Keratinocyte (primary cell): ENCODE measurements around the gene XKRX. TPM values are rescaled to one million over a fixed set of nuclear protein-coding genes. Genes with fewer than 3 reads are reported as not detected.

Source experiments
- DNase-seq: peaks from one replicate; pipeline ENCODE4 v3.0.0-alpha.2; 2011; ENCODE audit warnings: low read depth, missing footprints, low spot score
- FAIRE-seq: peaks from 2 replicates; lab custom pipeline; 2011; peaks lifted over from hg19 to GRCh38; lab: Jason Lieb, UNC
- H2AFZ ChIP-seq: 2 replicates; pipeline ENCODE4 v1.6.0; 2012; ENCODE audit warnings: low read length, control low read depth, inconsistent platforms; ENCODE audit not compliant: control insufficient read depth
- H3K27ac ChIP-seq: 2 replicates; pipeline ENCODE4 v1.5.1; 2011; ENCODE audit warnings: low read length; ENCODE audit not compliant: control insufficient read depth, insufficient read depth
- H3K27me3 ChIP-seq: 3 replicates; pipeline ENCODE4 v1.6.0; 2011; ENCODE audit warnings: low read length; ENCODE audit not compliant: control insufficient read depth, insufficient read depth; ENCODE audit errors: extremely low read depth
- H3K36me3 ChIP-seq, 2 experiments: 2 replicates in 1 of 2; 3 replicates in 1 of 2; pipeline ENCODE4 v1.5.1; 2011; ENCODE audit warnings: low read length in 2 of 2, mild to moderate bottlenecking in 1 of 2; ENCODE audit not compliant: control insufficient read depth in 2 of 2, insufficient read depth in 2 of 2; ENCODE audit errors: extremely low read depth in 1 of 2
- H3K4me1 ChIP-seq: 3 replicates; pipeline ENCODE4 v1.5.1; 2011; ENCODE audit warnings: low read length; ENCODE audit not compliant: control insufficient read depth, insufficient read depth; ENCODE audit errors: extremely low read depth
- H3K4me2 ChIP-seq: 3 replicates; pipeline ENCODE4 v1.6.0; 2011; ENCODE audit warnings: low read depth, low read length; ENCODE audit not compliant: control insufficient read depth, insufficient read depth; ENCODE audit errors: extremely low read depth
- H3K4me3 ChIP-seq, 3 experiments: fragments of 200-600 bp in 1 of 3; sonication (generic) in 1 of 3; 2 replicates in 2 of 3; 3 replicates in 1 of 3; pipeline ENCODE4 v1.5.1; 2011 to 2016; ENCODE audit warnings: low read length in 3 of 3, mild to moderate bottlenecking in 3 of 3, control low read depth in 2 of 3, inconsistent platforms in 1 of 3, low read depth in 1 of 3, mixed read lengths in 1 of 3, mixed run types in 1 of 3, moderate library complexity in 1 of 3; ENCODE audit not compliant: control insufficient read depth in 2 of 3, insufficient read depth in 2 of 3; ENCODE audit errors: extremely low read depth in 1 of 3
- H3K79me2 ChIP-seq: 2 replicates; pipeline ENCODE4 v1.6.0; 2012; ENCODE audit warnings: low read length; ENCODE audit not compliant: control insufficient read depth, insufficient read depth
- H3K9ac ChIP-seq: 3 replicates; pipeline ENCODE4 v1.6.0; 2011; ENCODE audit warnings: low read length; ENCODE audit not compliant: control insufficient read depth, insufficient read depth; ENCODE audit errors: extremely low read depth
- H3K9me1 ChIP-seq: 3 replicates; pipeline ENCODE4 v1.6.0; 2011; ENCODE audit warnings: low read length; ENCODE audit not compliant: control insufficient read depth, insufficient read depth; ENCODE audit errors: extremely low read depth
- H3K9me3 ChIP-seq: 2 replicates; pipeline ENCODE4 v1.5.1; 2012; ENCODE audit warnings: low read depth, low read length; ENCODE audit not compliant: control insufficient read depth
- H4K20me1 ChIP-seq: 3 replicates; pipeline ENCODE4 v1.6.0; 2011; ENCODE audit warnings: low read length; ENCODE audit not compliant: control insufficient read depth, insufficient read depth; ENCODE audit errors: extremely low read depth
- CTCF ChIP-seq, 3 experiments: IDR thresholded peaks in 1 of 3; conservative IDR thresholded peaks in 1 of 3; optimal IDR thresholded peaks in 1 of 3; 2 replicates in 2 of 3; 3 replicates in 1 of 3; pipeline versions ENCODE3 to v1.5.1; 2011; ENCODE audit warnings: low read length in 3 of 3, mild to moderate bottlenecking in 3 of 3, moderate library complexity in 2 of 3, control low read depth in 1 of 3, inconsistent platforms in 1 of 3; ENCODE audit not compliant: insufficient read depth in 2 of 3; ENCODE audit errors: extremely low read depth in 1 of 3
- EZH2 ChIP-seq: IDR thresholded peaks from one replicate; pipeline ENCODE4 v1.6.1; 2012; ENCODE audit warnings: inconsistent platforms, mild to moderate bottlenecking, low read length, moderate library complexity
- dilution Hi-C: fragments of 300-500 bp; cut with MboI; formaldehyde crosslinking; loops from one replicate; pipeline ENCODE4 v1.7.0; 2020; ENCODE audit warnings: low sequenced_read_pairs; ENCODE audit not compliant: extremely low pct_ligation_motif_present
- polyA plus RNA-seq, 5 experiments: library from polyadenylated mRNA; depleted of rRNA in 3 of 5; stranded (reverse) in 3 of 5; stranded (forward) in 1 of 5; unstranded in 1 of 5; fragments of >200 nt; gene quantifications; 1 replicate in 1 of 5; 2 replicates in 3 of 5; 3 replicates in 1 of 5; pipeline versions ENCODE4 v1.2.1 to v1.2.3, GENCODE V29; 2011 to 2012; ENCODE audit warnings: missing spikeins in 2 of 5, low read depth in 1 of 5, low replicate concordance in 1 of 5

The XKRX gene
- polyA plus RNA-seq, 1 donor (not counting 4 experiments of a cell fraction or from before 2014, with no cell fraction given): 0.26 TPM

DNA sequence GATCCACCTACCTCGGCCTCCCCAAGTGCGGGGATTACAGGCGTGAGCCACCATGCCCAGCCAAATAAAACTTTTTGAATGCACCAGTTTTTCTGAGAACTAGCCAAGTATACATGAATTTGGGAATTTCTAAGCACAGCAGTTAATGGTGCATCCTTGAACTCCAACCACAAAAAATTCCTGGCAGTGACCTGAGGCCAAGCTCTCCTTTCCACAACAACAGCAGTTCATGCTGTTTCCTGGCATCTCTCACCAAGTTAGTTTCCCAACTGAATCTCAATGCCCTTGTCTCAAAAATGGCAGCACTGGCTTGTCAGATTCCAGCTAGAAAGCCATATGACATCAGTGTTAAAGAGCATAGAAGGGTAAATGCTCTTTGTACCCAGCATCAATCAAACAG is 15.9 kb upstream of the XKRX start:
- DNase-seq (no peak), FAIRE-seq (no peak)
- TF ChIP-seq CTCF (optimal IDR thresholded peaks at IDR 0.05 in 1 of 3, IDR thresholded peaks at IDR 0.05 in 1 of 3, conservative IDR thresholded peaks at IDR 0.05 in 1 of 3; ENCODE audit: extremely low read depth in 1 of 3, insufficient read depth in 2 of 3, low read length in 3 of 3) (no peak), EZH2 (no peak)
- Histone ChIP-seq H3K9ac (no peak overlapping the region), H3K9me3 (no peaks in the 10 kb centered on the region), H3K4me1 (no peaks in the 10 kb centered on the region), H3K36me3 (no peaks in the 10 kb centered on the region), H3K27ac (no peak overlapping the region), H2AFZ (no peak overlapping the region), H3K4me3 (no peak overlapping the region), H3K4me2 (no peak overlapping the region), H4K20me1 (no peaks in the 10 kb centered on the region), H3K27me3 (no peaks in the 10 kb centered on the region), H3K9me1 (no peaks in the 10 kb centered on the region), H3K79me2 (no peaks in the 10 kb centered on the region)
- dilution Hi-C loops: no loop called here

- dilution Hi-C loops: no loop called here
- Histone ChIP-seq H2AFZ (no peak overlapping the region), H3K27ac (no peak overlapping the region), H3K9me1 (no peaks in the 10 kb centered on the region), H3K79me2 (no peaks in the 10 kb centered on the region), H3K4me2 (no peak overlapping the region), H3K9ac (no peak overlapping the region), H3K36me3 (no peaks in the 10 kb centered on the region), H3K4me1 (no peaks in the 10 kb centered on the region), H3K27me3 (no peaks in the 10 kb centered on the region), H4K20me1 (no peaks in the 10 kb centered on the region), H3K4me3 (no peak overlapping the region), H3K9me3 (no peaks in the 10 kb centered on the region)
- TF ChIP-seq EZH2: no peak
- DNase-seq (no peak), FAIRE-seq (no peak)
Observed at GRCh38 chrX:100939333-100939732, 10.6 kb upstream of the XKRX start.

DNA sequence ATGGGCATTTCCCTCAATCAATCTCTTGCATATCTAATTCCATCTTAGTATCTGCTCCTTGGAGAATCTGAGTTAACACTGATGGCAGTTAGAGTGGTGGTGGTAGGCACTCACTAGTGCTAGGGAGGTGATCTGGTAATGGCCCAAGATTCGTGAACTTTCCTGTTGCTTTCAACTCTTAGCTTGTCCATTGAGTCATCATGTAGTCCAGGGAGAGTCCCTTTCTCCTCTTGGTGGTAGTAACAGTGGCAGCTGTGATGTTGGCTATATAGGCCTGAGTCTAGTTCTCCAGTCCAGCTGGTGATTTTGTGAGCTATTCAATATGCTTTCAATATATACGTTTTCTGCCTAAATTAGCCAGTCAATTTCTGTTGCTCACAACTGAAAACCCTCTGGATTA is 7.0 kb upstream of the XKRX start:
- Histone ChIP-seq H3K4me1 (no peaks in the 10 kb centered on the region), H3K9me1 (no peaks in the 10 kb centered on the region), H3K27ac (no peak overlapping the region), H4K20me1 (no peaks in the 10 kb centered on the region), H3K27me3 (no peaks in the 10 kb centered on the region), H2AFZ (no peak overlapping the region), H3K79me2 (no peaks in the 10 kb centered on the region), H3K4me3 (no peak overlapping the region), H3K9ac (no peak overlapping the region), H3K36me3 (no peaks in the 10 kb centered on the region), H3K9me3 (no peaks in the 10 kb centered on the region), H3K4me2 (no peak overlapping the region)
- dilution Hi-C loops: no loop called here
- FAIRE-seq (no peak), DNase-seq (no peak)
- TF ChIP-seq CTCF (optimal IDR thresholded peaks at IDR 0.05 in 1 of 3, IDR thresholded peaks at IDR 0.05 in 1 of 3, conservative IDR thresholded peaks at IDR 0.05 in 1 of 3; ENCODE audit: extremely low read depth in 1 of 3, insufficient read depth in 2 of 3, low read length in 3 of 3) (no peak), EZH2 (no peak)
